Umbilical cord (tissue), 2 donors: ENCODE results near the gene ESPNL. TPM values are rescaled to one million over a fixed set of nuclear protein-coding genes. Genes with fewer than 3 reads are reported as not detected.

Source experiments
- DNase-seq: peaks from one replicate; pipeline ENCODE4 v3.0.0-alpha.2; 2015; ENCODE audit warnings: low spot score
- total RNA-seq: library from RNA; depleted of rRNA; stranded (reverse); fragments of >200 nt; gene quantifications from one replicate; pipeline ENCODE4 v1.2.3, GENCODE V29; 2014; ENCODE audit warnings: low replicate concordance; ENCODE audit not compliant: insufficient read depth

ESPNL gene
- total RNA-seq, 1 donor from 2014 or later: 5.5 TPM

GRCh38 chr2:238079874-238080327, 20.2 kb upstream of the ESPNL start:
- no peak for DNase-seq

GRCh38 chr2:238080518-238080917, 19.6 kb upstream of the ESPNL start:
- no peak for DNase-seq

GRCh38 chr2:238081150-238081549, 19.0 kb upstream of the ESPNL start:
- no peak for DNase-seq

- DNase-seq: no peak
Observed at GRCh38 chr2:238081561-238081960, 18.6 kb upstream of the ESPNL start.

- no peak for DNase-seq
Observed at GRCh38 chr2:238082151-238082550, 18.0 kb upstream of the ESPNL start.

- DNase-seq: no peak
Observed at GRCh38 chr2:238082827-238083226, 17.3 kb upstream of the ESPNL start.

GRCh38 chr2:238083919-238084318, 16.2 kb upstream of the ESPNL start:
- DNase-seq: no peak

GRCh38 chr2:238084761-238085160, 15.4 kb upstream of the ESPNL start:
- no peak for DNase-seq

GRCh38 chr2:238085899-238086298, 14.2 kb upstream of the ESPNL start:
- peak; percentile 8 for DNase-seq

- no peak for DNase-seq
Observed at GRCh38 chr2:238087211-238087610, 12.9 kb upstream of the ESPNL start.

- DNase-seq: no peak
Observed at GRCh38 chr2:238090887-238091286, 9.3 kb upstream of the ESPNL start.

- no peak for DNase-seq
Observed at GRCh38 chr2:238091436-238092060, 8.6 kb upstream of the ESPNL start.

- no peak for DNase-seq
Observed at GRCh38 chr2:238092486-238093035, 7.6 kb upstream of the ESPNL start.

- no peak for DNase-seq
Observed at GRCh38 chr2:238093181-238094140, 6.7 kb upstream of the ESPNL start.

GRCh38 chr2:238094438-238095022, 5.6 kb upstream of the ESPNL start:
- DNase-seq: no peak

- no peak for DNase-seq
Observed at GRCh38 chr2:238095143-238095542, 5.0 kb upstream of the ESPNL start.

- DNase-seq: no peak
Observed at GRCh38 chr2:238096311-238097011, 3.7 kb upstream of the ESPNL start.

- no peak for DNase-seq
Observed at GRCh38 chr2:238097201-238097987, 2.7 kb upstream of the ESPNL start.

- peak; percentile 13 for DNase-seq
Observed at GRCh38 chr2:238097988-238098871, 1.9 kb upstream of the ESPNL start.
